Activated naive CD8-positive, alpha-beta T cell treated with anti-CD3 and anti-CD28 coated beads for 36 hours (primary cell): ENCODE results near the gene TMEM40. TPM values are rescaled to one million over a fixed set of nuclear protein-coding genes. Genes with fewer than 3 reads are reported as not detected.

Experiments
- DNase-seq: peaks from one replicate; pipeline ENCODE4 v3.0.0; 2021
- H3K27ac Mint-ChIP-seq: one replicate; pipeline ENCODE4 v1.8.0; 2022; ENCODE audit warnings: mild to moderate bottlenecking, moderate library complexity, mixed read lengths
- H3K27me3 Mint-ChIP-seq: one replicate; pipeline ENCODE4 v1.8.0; 2022; ENCODE audit warnings: mild to moderate bottlenecking, mixed read lengths
- H3K36me3 Mint-ChIP-seq: one replicate; pipeline ENCODE4 v1.8.0; 2021; ENCODE audit warnings: mild to moderate bottlenecking, mixed read lengths
- H3K4me1 Mint-ChIP-seq: one replicate; pipeline ENCODE4 v1.8.0; 2021; ENCODE audit warnings: mixed read lengths
- H3K4me3 Mint-ChIP-seq: one replicate; pipeline ENCODE4 v1.8.0; 2022; ENCODE audit warnings: mild to moderate bottlenecking, moderate library complexity, mixed read lengths
- H3K9me3 Mint-ChIP-seq: one replicate; pipeline ENCODE4 v1.8.0; 2022; ENCODE audit warnings: mixed read lengths
- total RNA-seq, 2 experiments: library from RNA; stranded (reverse); gene quantifications; one replicate each; pipeline ENCODE4 v1.2.3, GENCODE V29; 2021

TMEM40 gene
- total RNA-seq, 2 experiments from 2014 or later = not detected

DNA sequence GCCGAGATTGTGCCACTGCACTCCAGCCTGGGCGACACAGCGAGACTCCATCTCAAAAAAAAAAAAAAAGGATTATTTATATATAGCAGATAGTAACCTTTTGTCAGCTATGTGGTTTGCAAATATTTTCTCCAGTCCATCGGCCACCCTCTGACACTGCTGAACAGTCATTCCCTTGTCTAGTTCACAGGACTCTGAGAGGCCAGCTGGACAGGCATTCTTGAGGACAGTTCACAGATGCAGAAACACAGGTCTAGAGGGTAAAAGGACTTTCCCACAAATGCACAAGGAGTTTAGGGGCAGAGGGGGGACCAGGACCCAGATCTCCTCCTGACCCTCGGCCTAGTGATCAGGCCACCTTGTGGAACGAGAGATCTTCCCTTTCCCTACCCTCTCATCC is 7.5 kb upstream of the TMEM40 start:
- no peak overlapping the region for H3K27ac Mint-ChIP-seq
- no peaks in the 10 kb centered on the region for H3K9me3 Mint-ChIP-seq
- peaks cover 2% of the 10 kb centered on the region for H3K4me1 Mint-ChIP-seq
- no peaks in the 10 kb centered on the region for H3K27me3 Mint-ChIP-seq
- DNase-seq = no peak
- no peaks in the 10 kb centered on the region for H3K36me3 Mint-ChIP-seq
- no peak overlapping the region for H3K4me3 Mint-ChIP-seq

GRCh38 chr3:12764171-12764776 is 5.2 kb upstream of the TMEM40 start:
- Mint-ChIP-seq H3K4me3 (no peak overlapping the region), H3K4me1 (peaks cover 2% of the 10 kb centered on the region)

DNA sequence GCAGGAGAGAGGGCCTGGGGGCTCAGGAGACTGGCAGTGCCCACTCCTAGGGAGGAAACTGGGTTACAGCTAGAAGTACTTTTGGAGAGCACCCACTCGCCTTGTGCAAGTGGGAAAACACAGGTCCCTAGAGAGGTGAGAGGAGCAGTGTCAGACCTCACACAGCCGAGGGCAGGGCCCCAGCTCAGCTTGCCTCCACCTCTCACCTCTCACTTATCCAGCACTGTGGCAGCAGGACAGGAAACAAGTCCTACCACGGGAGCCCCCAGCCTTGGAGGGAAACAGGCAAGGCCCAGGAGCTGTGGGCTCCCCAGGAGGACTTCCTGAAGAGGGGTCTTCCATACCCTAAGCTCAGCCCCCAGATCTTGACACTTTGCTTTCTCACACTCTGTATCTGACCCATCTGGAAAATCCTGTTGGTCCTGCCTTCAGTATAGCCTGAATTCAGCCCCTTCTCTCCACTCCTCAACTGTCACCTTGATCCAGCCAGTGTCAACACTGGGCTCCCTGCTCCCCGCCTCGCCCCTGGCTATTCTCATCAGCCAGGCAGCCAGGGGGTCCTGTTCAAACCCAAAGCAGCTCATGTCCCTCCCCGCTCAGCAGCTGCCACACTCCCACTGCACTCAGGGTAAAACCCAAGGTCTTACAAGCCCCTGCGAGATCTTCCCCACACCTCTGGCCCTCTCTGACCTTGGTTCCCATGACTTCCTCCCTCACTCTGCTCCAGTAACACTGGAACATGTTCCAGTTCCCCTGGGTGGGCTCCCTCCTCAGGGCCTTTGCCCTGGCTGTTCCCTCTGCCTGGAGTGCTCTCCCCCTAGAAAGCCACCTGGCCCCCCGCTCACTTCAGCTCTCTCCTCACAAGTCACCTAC is 870 bp upstream of the TMEM40 start:
- peaks cover 5% of the 10 kb centered on the region for H3K4me1 Mint-ChIP-seq
- no peak overlapping the region for H3K4me3 Mint-ChIP-seq
- H3K36me3 Mint-ChIP-seq = no peaks in the 10 kb centered on the region
- no peak for DNase-seq
- peaks cover 2% of the 10 kb centered on the region for H3K27me3 Mint-ChIP-seq
- H3K9me3 Mint-ChIP-seq = no peaks in the 10 kb centered on the region
- H3K27ac Mint-ChIP-seq = no peak overlapping the region

More at GRCh38 chr3:12764171-12764776, 5.2 kb upstream of the TMEM40 start:
- no peak for DNase-seq
- no peak overlapping the region for H3K27ac Mint-ChIP-seq
- H3K27me3 Mint-ChIP-seq = no peaks in the 10 kb centered on the region
- H3K9me3 Mint-ChIP-seq = no peaks in the 10 kb centered on the region
- H3K36me3 Mint-ChIP-seq = no peaks in the 10 kb centered on the region

DNA sequence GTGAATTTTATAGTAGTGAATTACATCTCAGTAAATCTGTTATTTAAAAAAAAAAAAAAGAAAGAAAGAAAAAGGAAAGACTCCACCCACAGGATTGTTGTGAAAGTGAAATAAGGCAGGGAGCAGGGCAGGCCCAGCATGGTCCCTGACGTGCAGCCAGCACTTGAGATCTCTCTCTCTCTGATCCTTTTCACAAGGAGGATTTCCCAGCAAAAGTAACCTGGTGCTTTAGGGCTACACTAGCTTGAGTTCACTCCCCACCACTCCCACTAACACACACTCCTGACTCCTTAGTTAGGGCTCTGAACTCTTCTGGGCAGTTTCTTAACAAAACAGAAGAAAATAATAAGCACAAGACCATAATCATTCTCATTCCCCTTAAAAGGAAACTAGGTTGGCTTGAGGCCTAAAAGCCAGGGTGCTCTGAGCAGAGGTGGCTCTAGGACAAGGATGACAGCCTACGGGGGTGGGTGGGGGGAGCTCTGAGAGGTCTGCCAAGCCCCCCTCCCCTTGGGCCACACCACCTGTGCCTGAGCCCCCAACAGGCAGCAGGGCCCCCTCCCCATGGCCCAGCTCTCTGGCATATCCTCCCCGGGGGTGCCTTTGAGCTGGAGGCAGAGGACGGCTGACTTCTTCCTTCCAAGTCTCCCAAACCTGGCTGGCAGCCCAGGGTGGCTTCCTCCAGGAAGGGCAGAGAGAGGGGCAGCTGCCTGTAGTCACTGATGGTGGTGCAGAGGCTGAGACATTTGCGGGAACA is 856 bp downstream of the TMEM40 start:
- Mint-ChIP-seq H3K36me3 (no peaks in the 10 kb centered on the region), H3K27ac (no peak overlapping the region), H3K27me3 (peaks cover 4% of the 10 kb centered on the region), H3K4me1 (peaks cover 5% of the 10 kb centered on the region), H3K4me3 (no peak overlapping the region), H3K9me3 (no peaks in the 10 kb centered on the region)
- no peak for DNase-seq

GRCh38 chr3:12756635-12757034 is 2.4 kb downstream of the TMEM40 start:
- H3K9me3 Mint-ChIP-seq = no peaks in the 10 kb centered on the region
- no peak for DNase-seq
- no peak overlapping the region for H3K27ac Mint-ChIP-seq
- H3K4me3 Mint-ChIP-seq = no peak overlapping the region
- H3K36me3 Mint-ChIP-seq = no peaks in the 10 kb centered on the region
- peaks cover 3% of the 10 kb centered on the region for H3K4me1 Mint-ChIP-seq
- H3K27me3 Mint-ChIP-seq = peaks cover 4% of the 10 kb centered on the region

GRCh38 chr3:12756175-12756574 is 2.9 kb downstream of the TMEM40 start:
- Mint-ChIP-seq H3K9me3 (no peaks in the 10 kb centered on the region), H3K27ac (no peak overlapping the region), H3K27me3 (peaks cover 4% of the 10 kb centered on the region), H3K4me1 (peaks cover 3% of the 10 kb centered on the region), H3K4me3 (no peak overlapping the region), H3K36me3 (no peaks in the 10 kb centered on the region)
- no peak for DNase-seq

- H3K27ac Mint-ChIP-seq = no peak overlapping the region
- H3K27me3 Mint-ChIP-seq = peaks cover 4% of the 10 kb centered on the region
- no peaks in the 10 kb centered on the region for H3K9me3 Mint-ChIP-seq
- H3K4me1 Mint-ChIP-seq = peaks cover 5% of the 10 kb centered on the region
- H3K36me3 Mint-ChIP-seq = no peaks in the 10 kb centered on the region
- DNase-seq = no peak
- H3K4me3 Mint-ChIP-seq = no peak overlapping the region
Measured at GRCh38 chr3:12755754-12756153, 3.3 kb downstream of the TMEM40 start.

DNA sequence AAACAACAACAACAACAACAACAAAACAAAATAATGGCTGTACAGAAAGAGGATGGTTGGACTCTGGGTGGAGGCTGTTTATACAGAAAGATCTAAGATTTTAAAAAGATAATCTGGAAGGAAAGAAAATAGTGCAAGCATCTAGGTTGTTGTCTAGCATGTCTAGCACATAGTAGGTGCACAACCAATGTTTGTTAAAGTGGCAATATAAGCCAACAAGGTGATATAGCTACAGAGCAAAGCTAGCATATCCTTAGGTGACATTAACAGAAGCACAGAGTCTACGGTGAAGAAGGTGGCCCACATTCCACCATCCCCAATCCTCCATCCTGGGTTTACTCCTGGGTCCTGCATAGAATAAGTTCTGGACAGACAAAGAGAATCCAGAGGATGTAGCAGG is 4.7 kb downstream of the TMEM40 start:
- H3K4me3 Mint-ChIP-seq = no peak overlapping the region
- H3K4me1 Mint-ChIP-seq = peaks cover 13% of the 10 kb centered on the region
- no peak overlapping the region for H3K27ac Mint-ChIP-seq
- no peak for DNase-seq
- no peaks in the 10 kb centered on the region for H3K36me3 Mint-ChIP-seq
- no peaks in the 10 kb centered on the region for H3K9me3 Mint-ChIP-seq
- peaks cover 7% of the 10 kb centered on the region for H3K27me3 Mint-ChIP-seq

DNA sequence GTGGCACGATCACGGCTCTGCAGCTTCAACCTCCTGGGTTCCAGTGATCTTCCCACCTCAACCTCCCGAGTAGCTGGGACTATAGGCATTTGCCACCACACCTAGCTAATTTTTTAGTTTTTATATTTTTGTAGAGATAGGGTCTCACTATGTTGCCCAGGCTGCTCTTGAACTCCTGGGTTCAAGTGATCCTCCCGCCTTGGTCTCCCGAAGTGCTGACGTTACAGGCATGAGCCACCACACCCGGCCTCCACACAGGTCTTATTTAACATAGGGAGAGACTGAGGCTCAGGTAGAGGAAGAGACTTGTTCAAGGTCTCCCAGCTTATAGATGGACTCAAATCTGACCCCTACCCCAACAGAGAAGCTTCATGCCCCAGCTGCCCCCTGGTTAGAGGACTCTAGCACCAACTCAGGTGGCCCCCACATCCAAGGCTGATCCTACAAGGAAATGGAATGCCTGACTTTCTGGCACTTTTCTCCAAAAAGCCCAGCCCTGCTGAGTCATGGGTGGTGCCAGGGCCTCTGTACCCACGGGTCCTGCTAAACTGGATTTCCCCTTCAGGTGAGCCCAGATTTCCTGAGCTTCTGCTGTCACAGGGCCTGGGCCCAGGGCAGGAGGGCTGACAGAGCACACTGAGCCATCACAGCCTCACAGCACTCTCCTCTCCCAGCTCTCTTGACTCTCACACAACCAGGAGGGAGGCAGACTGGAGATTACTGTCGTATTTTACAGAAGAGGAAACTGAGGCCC is 5.6 kb downstream of the TMEM40 start:
- Mint-ChIP-seq H3K4me1 (peaks cover 13% of the 10 kb centered on the region), H3K27ac (no peak overlapping the region), H3K27me3 (peaks cover 10% of the 10 kb centered on the region), H3K36me3 (no peaks in the 10 kb centered on the region), H3K9me3 (no peaks in the 10 kb centered on the region), H3K4me3 (no peak overlapping the region)
- no peak for DNase-seq

DNA sequence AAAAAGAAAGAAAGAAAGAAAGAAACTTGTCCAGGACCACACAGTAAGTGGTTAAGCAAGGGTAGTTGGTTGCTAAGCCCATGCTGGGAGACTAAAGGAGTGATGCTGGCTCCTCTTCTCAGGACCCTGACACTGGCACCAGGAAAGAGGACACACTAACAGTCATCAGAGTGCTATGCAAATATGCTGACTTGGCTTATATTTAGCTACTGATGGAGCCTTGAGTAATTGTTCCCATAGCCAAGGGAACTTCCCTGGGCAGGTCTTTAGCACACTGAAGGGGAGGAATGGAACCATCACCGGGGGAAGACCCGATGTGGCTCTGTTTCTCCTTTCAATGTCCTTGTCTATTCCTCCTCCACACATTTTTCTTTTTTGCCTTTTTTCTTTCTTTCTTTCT is 6.2 kb downstream of the TMEM40 start:
- Mint-ChIP-seq H3K4me1 (peaks cover 10% of the 10 kb centered on the region), H3K4me3 (no peak overlapping the region), H3K27ac (no peak overlapping the region), H3K36me3 (no peaks in the 10 kb centered on the region), H3K27me3 (peaks cover 10% of the 10 kb centered on the region), H3K9me3 (no peaks in the 10 kb centered on the region)
- DNase-seq = no peak

- Mint-ChIP-seq H3K27ac (no peak overlapping the region), H3K36me3 (no peaks in the 10 kb centered on the region)
Measured at GRCh38 chr3:12752102-12752501, 7.0 kb downstream of the TMEM40 start.

GRCh38 chr3:12751571-12751970 is 7.5 kb downstream of the TMEM40 start:
- Mint-ChIP-seq H3K36me3 (no peaks in the 10 kb centered on the region), H3K27me3 (peaks cover 10% of the 10 kb centered on the region), H3K4me3 (no peak overlapping the region), H3K9me3 (no peaks in the 10 kb centered on the region), H3K27ac (no peak overlapping the region), H3K4me1 (peaks cover 10% of the 10 kb centered on the region)
- no peak for DNase-seq

More at GRCh38 chr3:12752102-12752501, 7.0 kb downstream of the TMEM40 start:
- H3K4me3 Mint-ChIP-seq = no peak overlapping the region
- H3K9me3 Mint-ChIP-seq = no peaks in the 10 kb centered on the region
- peaks cover 10% of the 10 kb centered on the region for H3K27me3 Mint-ChIP-seq
- peaks cover 10% of the 10 kb centered on the region for H3K4me1 Mint-ChIP-seq
- DNase-seq = no peak

- Mint-ChIP-seq H3K4me1 (peaks cover 10% of the 10 kb centered on the region), H3K4me3 (no peak overlapping the region), H3K36me3 (no peaks in the 10 kb centered on the region), H3K27me3 (peaks cover 10% of the 10 kb centered on the region), H3K9me3 (no peaks in the 10 kb centered on the region), H3K27ac (peak overlapping the region; percentile 45)
- peak; percentile 38 for DNase-seq
Measured at GRCh38 chr3:12750658-12751071, 8.4 kb downstream of the TMEM40 start.

DNA sequence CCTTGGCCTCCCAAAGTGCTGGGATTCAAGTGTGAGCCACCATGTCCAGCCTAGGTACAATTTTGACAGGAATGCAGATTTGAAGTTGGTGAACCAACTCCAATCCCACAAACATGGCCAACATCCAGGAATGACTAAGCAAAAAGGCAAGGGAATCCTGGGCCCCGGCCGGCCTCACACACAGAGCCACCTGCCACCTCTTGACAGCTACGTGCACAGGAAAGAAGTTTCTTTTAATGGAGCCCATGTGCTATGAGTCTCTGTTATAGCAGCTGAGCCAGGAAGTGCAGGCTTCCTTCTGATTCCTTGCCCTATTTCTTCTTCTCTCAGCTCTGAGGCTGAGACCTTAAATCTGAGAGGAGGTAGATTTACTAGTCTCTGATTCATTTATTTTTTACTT is 8.8 kb downstream of the TMEM40 start:
- H3K36me3 Mint-ChIP-seq = no peaks in the 10 kb centered on the region
- peaks cover 10% of the 10 kb centered on the region for H3K4me1 Mint-ChIP-seq
- H3K9me3 Mint-ChIP-seq = no peaks in the 10 kb centered on the region
- H3K27me3 Mint-ChIP-seq = peaks cover 10% of the 10 kb centered on the region
- DNase-seq = no peak
- no peak overlapping the region for H3K4me3 Mint-ChIP-seq
- peak overlapping the region; percentile 45 for H3K27ac Mint-ChIP-seq

GRCh38 chr3:12748477-12748876 is 10.6 kb downstream of the TMEM40 start:
- Mint-ChIP-seq H3K4me1 (peaks cover 10% of the 10 kb centered on the region), H3K9me3 (no peaks in the 10 kb centered on the region), H3K4me3 (no peak overlapping the region), H3K36me3 (no peaks in the 10 kb centered on the region), H3K27me3 (peaks cover 10% of the 10 kb centered on the region), H3K27ac (no peak overlapping the region)
- no peak for DNase-seq
